Naive thymus-derived CD8-positive, alpha-beta T cell (primary cell): ENCODE measurements around the gene OMA1. TPM values are rescaled to one million over a fixed set of nuclear protein-coding genes. Genes with fewer than 3 reads are reported as not detected.
A peak's percentile ranks its signal among the peaks of the same experiment; 100 is the strongest.
"Not testable (repeated sequence)": the region's sequence is repeated elsewhere in the genome, so short reads cannot be mapped to it uniquely, and the experiment has no call there.

ENCODE experiments used
- ATAC-seq, 2 donors: fragments of 150-1000 bp; cut with Tn5 transposase in 1 of 2; sonication (Bioruptor Pico), chemical (Tn5 transposase) in 1 of 2; 1 replicate in 1 of 2; 2 replicates in 1 of 2; pipeline ENCODE4 v1.10.0; 2021; ENCODE audit warnings: mild to moderate bottlenecking in 2 of 2, moderate library complexity in 2 of 2
- POLR2A ChIA-PET: fragments of 350-600 bp; sonication (Branson Sonifier 250); formaldehyde crosslinking; loops from one replicate; lab custom pipeline; 2021; ENCODE audit warnings: antibody characterized with exemption; lab: Charles Lee
- DNase-seq, 10 donors: peaks; one replicate each; pipeline versions ENCODE4 v3.0.0 to v3.0.0-alpha.2; 2020 to 2022
- H3K27ac Mint-ChIP-seq, 10 donors: one replicate each; pipeline ENCODE4 v1.8.0; 2020 to 2022; ENCODE audit warnings: mild to moderate bottlenecking in 10 of 10, mixed read lengths in 10 of 10, moderate library complexity in 4 of 10, inconsistent platforms in 1 of 10
- H3K27me3 Mint-ChIP-seq, 5 donors: one replicate each; pipeline ENCODE4 v1.8.0; 2021 to 2022; ENCODE audit warnings: mixed read lengths in 5 of 5
- H3K36me3 Mint-ChIP-seq, 3 donors: one replicate each; pipeline ENCODE4 v1.8.0; 2020 to 2022; ENCODE audit warnings: mixed read lengths in 3 of 3, mild to moderate bottlenecking in 2 of 3, inconsistent platforms in 1 of 3
- H3K4me1 Mint-ChIP-seq, 4 donors: one replicate each; pipeline ENCODE4 v1.8.0; 2021 to 2022; ENCODE audit warnings: mixed read lengths in 4 of 4
- H3K4me3 Mint-ChIP-seq, 10 donors: one replicate each; pipeline ENCODE4 v1.8.0; 2020 to 2022; ENCODE audit warnings: mild to moderate bottlenecking in 10 of 10, mixed read lengths in 10 of 10, moderate library complexity in 6 of 10, inconsistent platforms in 1 of 10
- H3K9me3 Mint-ChIP-seq, 9 donors: one replicate each; pipeline ENCODE4 v1.8.0; 2020 to 2022; ENCODE audit warnings: mixed read lengths in 9 of 9, mild to moderate bottlenecking in 3 of 9, inconsistent platforms in 1 of 9, moderate library complexity in 1 of 9
- polyA plus RNA-seq, 3 donors: library from polyadenylated mRNA; unstranded; fragments of 300-500 nt; fragmentation: Illumina TruSeq; gene quantifications; one replicate each; pipeline ENCODE4 v1.2.3, GENCODE V29; 2021
- total RNA-seq, 8 experiments: library from RNA in 2 of 8; stranded (reverse) in 2 of 8; gene quantifications; one replicate each; pipeline ENCODE4 v1.2.3 and lab custom pipeline; 2021 to 2026

The OMA1 gene
- total and polyA plus RNA-seq, 5 experiments from 2014 or later: 37.1 to 72.2 (median 55.7) TPM

DNA sequence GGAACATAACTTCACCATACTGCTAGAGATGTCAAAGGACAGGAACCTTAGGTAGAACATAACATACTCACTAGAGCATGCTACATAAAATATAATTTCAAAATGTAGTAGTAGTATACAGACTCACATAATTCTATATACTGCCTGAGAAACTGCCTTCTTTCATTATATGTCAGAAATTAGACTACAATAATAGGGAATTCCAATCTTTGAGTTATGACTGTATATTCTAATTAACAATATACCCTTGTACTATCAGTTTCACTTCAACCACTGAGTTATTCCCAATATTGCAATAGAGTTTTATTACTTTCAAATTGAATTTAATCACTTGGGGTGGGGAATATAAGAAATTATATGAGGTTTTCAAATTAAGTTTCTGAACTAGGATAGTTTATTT lies 44.0 kb downstream of the OMA1 start:
- Mint-ChIP-seq H3K27ac (peak overlapping the region in 1 of 10 donors; percentile 19), H3K4me3 (no peak overlapping the region), H3K4me1 (peaks cover 13 to 30% (median 17%) of the 10 kb centered on the region in 4 donors), H3K9me3 (no peaks in the 10 kb centered on the region), H3K36me3 (peaks cover 12 to 70% (median 46%) of the 10 kb centered on the region in 3 donors), H3K27me3 (no peaks in the 10 kb centered on the region)
- no peak for DNase-seq
- POLR2A ChIA-PET: no interaction called here
- ATAC-seq: no peak

DNA sequence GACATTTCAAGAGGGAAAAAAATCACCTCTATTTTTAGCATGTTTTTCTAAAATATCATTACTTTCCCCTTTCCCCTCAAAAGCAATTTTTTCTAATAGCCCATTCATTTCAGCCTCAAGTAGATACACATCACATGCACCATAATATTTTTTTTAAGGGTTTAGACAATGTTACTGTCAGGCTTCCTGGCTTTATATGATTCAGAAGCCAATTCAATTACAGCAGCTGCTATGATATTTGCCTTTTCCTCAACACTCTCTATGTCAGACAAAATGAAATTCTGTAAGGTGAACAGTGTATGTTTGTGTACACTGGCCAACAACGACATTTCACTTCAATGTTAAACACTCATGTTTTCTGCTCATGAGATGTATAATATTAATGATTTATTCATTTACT lies 46.5 kb downstream of the OMA1 start:
- Mint-ChIP-seq H3K27ac (peak overlapping the region in 4 of 10 donors; percentile 1 to 60 (median 40)), H3K36me3 (peaks cover 23 to 81% (median 63%) of the 10 kb centered on the region in 3 donors)
- no peak for ATAC-seq

DNA sequence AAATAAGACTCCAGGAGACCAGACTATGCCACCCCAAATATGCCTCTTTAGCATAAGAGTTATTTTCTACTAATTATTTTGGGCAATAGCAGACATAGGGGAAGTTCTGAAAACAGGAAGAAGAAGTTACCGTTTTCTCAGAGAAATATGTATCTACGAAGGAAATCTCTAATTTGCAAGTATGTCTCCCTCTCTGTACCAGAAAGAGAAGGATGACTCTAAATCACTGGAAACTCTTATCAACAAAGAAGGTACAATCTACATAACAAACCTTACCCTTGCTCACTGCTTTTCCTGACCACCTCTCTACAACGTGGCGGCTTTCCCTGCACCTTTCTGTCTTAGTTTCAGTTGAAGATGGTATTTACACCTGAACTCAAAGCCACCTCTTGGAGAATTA lies 49.0 kb downstream of the OMA1 start:
- Mint-ChIP-seq H3K4me1 (peaks cover 7 to 26% (median 19%) of the 10 kb centered on the region in 4 donors), H3K36me3 (peaks cover 16 to 67% (median 50%) of the 10 kb centered on the region in 3 donors), H3K9me3 (peaks cover 0 to 4% (median 0%) of the 10 kb centered on the region in 9 donors), H3K27ac (peak overlapping the region in 2 of 10 donors; percentile 38 to 64), H3K4me3 (no peak overlapping the region), H3K27me3 (no peaks in the 10 kb centered on the region)
- POLR2A ChIA-PET: no interaction called here
- ATAC-seq: no peak
- no peak for DNase-seq

More for the DNA sequence above, 46.5 kb downstream of the OMA1 start:
- Mint-ChIP-seq H3K27me3 (no peaks in the 10 kb centered on the region), H3K9me3 (peaks cover 0 to 4% (median 0%) of the 10 kb centered on the region in 9 donors), H3K4me3 (no peak overlapping the region), H3K4me1 (peaks cover 13 to 31% (median 26%) of the 10 kb centered on the region in 4 donors)
- POLR2A ChIA-PET: no interaction called here
- DNase-seq: no peak

DNA sequence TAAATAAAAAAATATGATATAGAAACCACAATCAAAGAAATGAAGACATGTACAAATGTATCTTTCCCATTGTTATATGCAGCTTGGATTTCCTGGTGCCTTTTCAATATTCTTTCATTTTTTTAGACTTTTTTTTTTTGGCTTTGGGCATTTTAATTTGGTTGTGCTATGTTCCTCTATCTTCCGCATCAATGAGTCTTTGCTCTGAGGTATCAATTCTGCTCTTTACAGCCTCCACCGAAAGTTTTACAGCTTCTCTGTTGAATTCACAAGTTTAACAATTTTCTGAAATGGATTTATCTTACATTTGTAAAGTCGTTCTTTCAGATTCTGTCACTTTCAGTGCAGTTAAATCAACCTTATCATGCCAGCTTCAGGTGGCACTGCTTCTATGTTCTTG lies 50.5 kb downstream of the OMA1 start:
- peaks cover 12 to 67% (median 51%) of the 10 kb centered on the region in 3 donors for H3K36me3 Mint-ChIP-seq
- H3K9me3 Mint-ChIP-seq: peaks cover 0 to 8% (median 0%) of the 10 kb centered on the region in 9 donors
- DNase-seq (no peak), ATAC-seq (no peak)
- H3K27me3 Mint-ChIP-seq: no peaks in the 10 kb centered on the region
- peak overlapping the region in 1 of 10 donors; percentile 5 for H3K27ac Mint-ChIP-seq
- H3K4me3 Mint-ChIP-seq: no peak overlapping the region
- H3K4me1 Mint-ChIP-seq: peaks cover 8 to 22% (median 15%) of the 10 kb centered on the region in 4 donors
- POLR2A ChIA-PET: no interaction called here

DNA sequence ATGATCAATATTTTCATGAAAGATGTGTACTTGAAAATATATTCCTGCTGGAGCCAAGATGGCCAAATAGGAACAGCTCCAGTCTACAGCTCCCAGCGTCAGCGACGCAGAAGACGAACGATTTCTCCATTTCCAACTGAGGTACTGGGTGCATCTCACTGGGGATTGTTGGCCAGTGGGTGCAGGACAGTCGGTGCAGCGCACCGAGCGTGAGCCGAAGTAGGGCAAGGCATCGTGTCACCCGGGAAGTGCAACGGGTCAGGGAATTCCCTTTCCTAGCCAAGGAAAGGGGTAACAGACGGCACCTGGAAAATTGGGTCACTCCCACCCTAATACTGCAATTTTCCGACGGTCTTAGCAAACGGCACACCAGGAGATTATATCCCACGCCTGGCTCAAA lies 57.6 kb downstream of the OMA1 start:
- H3K27ac Mint-ChIP-seq, POLR2A ChIA-PET, DNase-seq, H3K4me3 Mint-ChIP-seq, H3K9me3 Mint-ChIP-seq, ATAC-seq, H3K27me3 Mint-ChIP-seq: not testable (repeated sequence)
- H3K36me3 Mint-ChIP-seq: peaks cover 8 to 70% (median 35%) of the 10 kb centered on the region in 3 donors
- peaks cover 8 to 17% (median 16%) of the 10 kb centered on the region in 4 donors for H3K4me1 Mint-ChIP-seq

DNA sequence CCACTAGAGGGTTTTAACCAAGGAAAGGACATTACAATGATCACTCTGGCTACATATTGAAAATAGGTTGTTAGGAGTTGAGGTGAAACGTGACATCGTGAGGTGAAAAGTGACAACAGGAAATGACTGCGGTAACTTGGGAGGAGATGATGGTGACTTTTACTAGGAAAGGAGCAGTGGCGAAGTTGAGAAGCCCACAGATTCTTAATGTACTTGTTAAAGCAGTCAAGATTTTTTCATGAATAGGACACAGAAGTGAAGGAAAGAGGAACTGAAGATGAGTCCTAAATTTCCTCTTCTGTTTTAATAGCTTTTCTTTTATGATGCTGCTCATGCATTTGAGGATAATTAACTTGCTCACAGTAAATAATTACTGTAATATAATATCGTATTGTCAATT lies 59.5 kb downstream of the OMA1 start:
- Mint-ChIP-seq H3K4me3 (no peak overlapping the region), H3K36me3 (peaks cover 9 to 76% (median 45%) of the 10 kb centered on the region in 3 donors), H3K9me3 (peaks cover 0 to 3% (median 0%) of the 10 kb centered on the region in 9 donors), H3K4me1 (peaks cover 7 to 17% (median 11%) of the 10 kb centered on the region in 4 donors), H3K27me3 (no peaks in the 10 kb centered on the region), H3K27ac (peak overlapping the region in 3 of 10 donors; percentile 11 to 68 (median 54))
- POLR2A ChIA-PET: no interaction called here
- no peak for DNase-seq
- ATAC-seq: no peak

DNA sequence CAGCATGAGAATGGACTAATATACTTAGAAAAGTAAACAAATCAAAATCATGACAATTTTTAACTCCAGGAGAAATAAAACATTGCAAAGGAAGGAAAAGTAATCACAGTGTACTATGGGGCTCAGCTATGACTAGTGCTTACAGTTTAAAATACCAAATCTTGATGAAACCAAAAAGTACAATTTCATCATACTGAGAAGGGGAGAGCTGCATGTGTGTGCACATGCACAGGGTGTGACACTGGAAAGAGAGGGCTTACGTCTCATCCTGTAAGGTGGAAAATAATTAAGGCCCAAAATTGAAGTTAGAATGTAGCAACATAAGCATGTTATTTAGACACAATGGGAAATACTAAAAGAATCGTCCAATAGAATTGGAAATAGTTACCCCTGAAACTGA lies 64.6 kb downstream of the OMA1 start:
- H3K27me3 Mint-ChIP-seq: no peaks in the 10 kb centered on the region
- peaks cover 5 to 15% (median 8%) of the 10 kb centered on the region in 4 donors for H3K4me1 Mint-ChIP-seq
- ATAC-seq (no peak), DNase-seq (no peak)
- H3K4me3 Mint-ChIP-seq: no peak overlapping the region
- peaks cover 29 to 75% (median 46%) of the 10 kb centered on the region in 3 donors for H3K36me3 Mint-ChIP-seq
- POLR2A ChIA-PET: no interaction called here
- H3K27ac Mint-ChIP-seq: peak overlapping the region in 1 of 10 donors; percentile 20
- no peaks in the 10 kb centered on the region for H3K9me3 Mint-ChIP-seq

DNA sequence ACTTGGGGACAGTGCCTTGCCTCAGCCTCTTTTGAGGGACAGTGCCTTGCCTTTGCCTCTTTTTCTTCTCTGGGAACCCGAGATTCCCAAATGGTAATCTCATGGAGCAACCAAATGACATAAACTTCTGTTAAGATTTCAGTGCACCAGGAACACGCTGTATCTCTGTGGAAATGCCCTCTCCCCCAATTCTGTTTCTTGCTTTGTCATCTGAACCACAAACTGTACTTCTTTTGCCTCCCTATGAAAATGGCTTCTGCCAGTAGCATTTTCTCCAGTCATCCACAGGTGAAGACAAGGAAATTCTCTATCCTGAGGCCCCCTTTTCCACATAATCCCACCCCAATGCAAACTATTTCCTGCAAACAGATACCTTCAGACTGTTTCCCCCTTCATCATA lies 66.3 kb downstream of the OMA1 start:
- DNase-seq (no peak), ATAC-seq (no peak)
- peaks cover 23 to 62% (median 43%) of the 10 kb centered on the region in 3 donors for H3K36me3 Mint-ChIP-seq
- H3K27me3 Mint-ChIP-seq: no peaks in the 10 kb centered on the region
- POLR2A ChIA-PET: no interaction called here
- H3K4me1 Mint-ChIP-seq: peaks cover 0 to 17% (median 7%) of the 10 kb centered on the region in 4 donors
- H3K9me3 Mint-ChIP-seq: no peaks in the 10 kb centered on the region
- peak overlapping the region in 2 of 10 donors; percentile 17 to 24 for H3K27ac Mint-ChIP-seq
- no peak overlapping the region for H3K4me3 Mint-ChIP-seq

DNA sequence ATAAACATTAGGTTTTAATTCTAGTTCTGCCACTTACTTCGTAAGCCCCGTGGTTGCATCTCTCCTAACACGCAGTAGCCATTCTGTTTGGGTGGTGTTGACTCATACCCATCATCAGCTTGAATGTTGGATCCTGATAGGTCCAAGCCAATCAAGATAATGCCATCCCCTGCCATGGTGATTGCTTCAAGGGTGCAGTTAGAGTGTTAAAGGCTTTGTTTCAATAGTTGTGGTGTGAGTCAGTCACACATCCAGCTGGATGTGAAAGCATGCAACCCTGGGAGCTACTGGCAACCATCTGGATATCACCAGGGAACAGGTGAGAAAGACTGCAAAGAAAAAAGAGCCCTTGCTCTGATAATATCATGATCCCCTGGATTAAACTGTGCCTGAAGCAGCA lies 69.1 kb downstream of the OMA1 start:
- DNase-seq (no peak), ATAC-seq (no peak)
- Mint-ChIP-seq H3K27ac (no peak overlapping the region), H3K9me3 (no peaks in the 10 kb centered on the region), H3K4me3 (no peak overlapping the region), H3K4me1 (peaks cover 0 to 17% (median 7%) of the 10 kb centered on the region in 4 donors), H3K27me3 (no peaks in the 10 kb centered on the region), H3K36me3 (peaks cover 21 to 43% (median 30%) of the 10 kb centered on the region in 3 donors)
- POLR2A ChIA-PET: no interaction called here

DNA sequence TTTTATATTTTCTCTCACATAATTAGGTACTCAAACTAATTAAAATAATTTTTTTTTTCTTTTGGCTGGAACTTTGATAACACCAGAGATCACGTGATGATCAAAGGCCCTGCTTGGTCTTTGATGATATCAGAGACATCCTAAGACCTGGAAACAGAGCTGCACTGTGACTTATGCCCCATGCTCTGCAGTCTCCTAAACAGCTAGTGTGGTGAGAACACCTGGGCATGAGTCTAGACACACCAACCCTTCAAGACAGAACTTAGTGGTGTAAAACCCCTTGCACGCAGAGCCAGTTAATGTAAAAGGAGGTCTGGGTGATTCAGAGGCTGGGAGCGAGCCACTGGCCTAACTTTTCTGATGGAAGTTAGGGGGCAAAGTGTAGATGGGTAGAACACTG lies 70.3 kb downstream of the OMA1 start:
- no peaks in the 10 kb centered on the region for H3K9me3 Mint-ChIP-seq
- H3K4me3 Mint-ChIP-seq: no peak overlapping the region
- no peak for DNase-seq
- peaks cover 0 to 17% (median 7%) of the 10 kb centered on the region in 4 donors for H3K4me1 Mint-ChIP-seq
- POLR2A ChIA-PET: no interaction called here
- no peak for ATAC-seq
- peak overlapping the region in 1 of 10 donors; percentile 43 for H3K27ac Mint-ChIP-seq
- H3K27me3 Mint-ChIP-seq: no peaks in the 10 kb centered on the region
- H3K36me3 Mint-ChIP-seq: peaks cover 15 to 42% (median 22%) of the 10 kb centered on the region in 3 donors

DNA sequence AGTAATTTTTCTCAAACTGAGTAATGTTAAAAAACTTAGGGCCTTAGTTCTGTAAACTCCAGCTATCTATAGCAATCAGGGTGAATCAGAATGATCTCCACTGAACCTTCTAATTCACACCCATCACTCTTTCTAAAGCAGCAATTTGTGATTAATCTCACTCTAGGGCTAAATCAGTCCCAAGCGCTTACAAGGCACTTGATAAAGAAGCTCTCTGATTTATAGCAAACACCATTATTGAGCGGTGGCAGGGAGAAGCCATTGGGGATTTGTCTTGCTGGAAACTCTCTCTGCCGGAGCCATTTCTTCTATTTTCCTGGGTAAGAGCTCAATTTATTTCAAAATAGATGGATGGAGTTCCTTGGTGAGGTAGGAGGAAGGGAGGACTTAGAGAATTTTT lies 77.0 kb downstream of the OMA1 start:
- peaks cover 5 to 42% (median 13%) of the 10 kb centered on the region in 3 donors for H3K36me3 Mint-ChIP-seq
- peaks cover 0 to 2% (median 0%) of the 10 kb centered on the region in 4 donors for H3K4me1 Mint-ChIP-seq
- no peak overlapping the region for H3K4me3 Mint-ChIP-seq
- ATAC-seq: no peak
- H3K9me3 Mint-ChIP-seq: no peaks in the 10 kb centered on the region
- no peak for DNase-seq
- POLR2A ChIA-PET: no interaction called here
- H3K27me3 Mint-ChIP-seq: no peaks in the 10 kb centered on the region
- H3K27ac Mint-ChIP-seq: no peak overlapping the region

DNA sequence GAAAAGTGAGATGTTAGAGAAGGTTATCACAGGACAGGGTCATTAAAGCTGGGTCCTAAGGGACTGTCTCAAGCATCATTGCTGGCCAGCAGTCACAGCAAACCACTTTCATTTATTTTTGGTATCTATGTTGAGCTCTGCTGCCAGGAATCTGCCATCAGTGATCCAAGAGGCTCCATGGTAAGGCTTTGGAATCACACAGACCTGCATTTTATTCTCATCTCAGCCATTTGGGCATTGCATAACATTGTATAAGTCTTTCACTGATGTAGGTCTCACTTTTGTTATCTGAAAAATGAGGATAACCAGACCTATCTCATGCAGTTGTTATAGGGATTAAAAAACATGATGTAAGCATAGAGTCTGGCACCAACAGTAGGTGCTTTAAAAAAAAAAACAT lies 77.5 kb downstream of the OMA1 start:
- Mint-ChIP-seq H3K27me3 (no peaks in the 10 kb centered on the region), H3K4me1 (peaks cover 0 to 2% (median 0%) of the 10 kb centered on the region in 4 donors), H3K9me3 (no peaks in the 10 kb centered on the region), H3K4me3 (no peak overlapping the region), H3K27ac (no peak overlapping the region), H3K36me3 (peaks cover 5 to 42% (median 13%) of the 10 kb centered on the region in 3 donors)
- ATAC-seq: no peak
- DNase-seq: no peak
- POLR2A ChIA-PET: no interaction called here

DNA sequence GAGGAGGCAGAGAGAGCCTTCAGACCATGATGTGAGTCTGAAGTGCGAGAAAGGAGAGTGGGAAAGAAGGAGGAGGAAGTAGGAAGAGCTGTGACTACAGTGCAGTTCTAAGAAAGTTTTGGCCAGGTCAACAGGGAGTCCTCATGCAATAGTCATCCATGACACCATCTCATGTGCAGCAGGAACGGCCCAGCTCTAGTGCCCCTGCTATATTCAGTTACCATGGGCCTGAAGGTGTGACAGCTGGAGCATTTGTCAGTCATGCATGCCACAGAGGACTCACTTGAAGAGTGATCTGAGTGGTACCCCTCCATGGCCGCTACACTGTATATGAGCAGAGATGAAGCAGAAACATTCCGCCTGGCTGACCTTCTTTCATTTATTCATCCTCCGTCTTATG lies 77.9 kb downstream of the OMA1 start:
- ATAC-seq (no peak), DNase-seq (no peak)
- Mint-ChIP-seq H3K27me3 (no peaks in the 10 kb centered on the region), H3K9me3 (no peaks in the 10 kb centered on the region), H3K27ac (no peak overlapping the region), H3K4me3 (no peak overlapping the region), H3K36me3 (peaks cover 8 to 41% (median 11%) of the 10 kb centered on the region in 3 donors), H3K4me1 (peaks cover 0 to 2% (median 0%) of the 10 kb centered on the region in 4 donors)
- POLR2A ChIA-PET: no interaction called here
